NCI-H226 (cell line): ENCODE data around the gene FBXO31.

ENCODE experiments used
- DNase-seq: peaks from one replicate; pipeline ENCODE4 v3.0.0-alpha.2; 2015

Gene FBXO31

DNA sequence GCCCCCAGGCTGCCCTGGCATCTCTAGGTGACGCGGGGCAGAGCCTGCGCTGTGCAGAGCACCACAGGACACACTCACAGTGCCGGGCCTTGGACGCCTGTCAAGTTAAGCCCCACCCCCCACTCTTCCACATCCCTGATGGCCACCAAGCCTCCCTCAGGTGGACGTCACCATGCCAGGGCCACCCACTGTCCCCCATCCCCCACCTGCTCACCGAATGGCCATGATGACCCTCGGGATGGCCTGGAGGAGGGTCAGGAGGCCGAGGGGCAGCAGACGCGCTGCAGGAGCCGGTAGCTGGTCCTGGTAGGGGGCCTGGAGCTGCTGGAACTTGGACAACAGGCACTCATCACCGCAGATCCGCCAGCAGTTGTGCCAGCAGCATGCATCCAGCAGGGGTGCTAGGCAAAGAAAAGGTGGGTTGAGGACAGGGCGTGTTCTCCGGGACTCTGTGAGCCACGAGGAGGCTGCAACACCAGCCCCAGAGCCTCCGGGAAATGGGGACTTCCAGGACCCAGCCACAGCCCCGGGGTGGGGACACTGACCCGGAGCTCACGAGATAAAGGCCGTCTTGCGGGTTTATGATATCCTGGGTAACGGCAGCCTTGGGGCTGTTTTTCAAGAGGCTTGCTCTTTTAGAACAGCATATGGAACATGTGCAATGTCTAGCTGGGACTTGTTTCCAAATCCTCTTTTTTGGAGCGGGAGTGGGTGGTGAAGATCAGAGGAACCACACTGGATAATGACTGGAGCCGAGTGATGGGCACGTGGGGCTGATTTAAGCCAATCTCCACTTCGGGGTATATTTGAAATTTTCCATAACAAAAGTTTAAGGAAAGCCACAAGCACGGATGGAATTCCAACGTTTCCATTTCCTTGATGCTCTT is 77.8 kb downstream of the FBXO31 start:
- DNase-seq, result no peak

DNA sequence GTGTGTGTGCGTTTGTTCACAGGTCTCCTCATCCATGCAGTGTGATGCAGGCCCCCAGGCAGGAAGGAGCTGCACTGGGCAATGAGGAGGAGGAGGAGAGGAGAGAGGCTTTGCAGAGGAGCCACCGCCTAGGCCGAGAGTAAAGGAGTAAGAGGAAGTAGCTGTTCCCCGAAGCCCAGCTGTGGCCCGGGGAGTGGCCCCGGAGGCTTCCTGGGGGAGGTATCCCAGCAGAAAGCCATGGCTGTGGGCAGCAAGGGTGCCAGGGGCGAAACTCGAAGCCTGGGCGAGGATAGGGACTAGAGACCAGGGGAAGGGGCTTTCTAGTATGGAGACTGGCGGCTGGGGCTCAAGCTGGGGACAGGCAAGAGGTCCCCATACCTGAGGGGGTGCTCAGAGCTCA is 78.6 kb downstream of the FBXO31 start:
- no peak for DNase-seq

DNA sequence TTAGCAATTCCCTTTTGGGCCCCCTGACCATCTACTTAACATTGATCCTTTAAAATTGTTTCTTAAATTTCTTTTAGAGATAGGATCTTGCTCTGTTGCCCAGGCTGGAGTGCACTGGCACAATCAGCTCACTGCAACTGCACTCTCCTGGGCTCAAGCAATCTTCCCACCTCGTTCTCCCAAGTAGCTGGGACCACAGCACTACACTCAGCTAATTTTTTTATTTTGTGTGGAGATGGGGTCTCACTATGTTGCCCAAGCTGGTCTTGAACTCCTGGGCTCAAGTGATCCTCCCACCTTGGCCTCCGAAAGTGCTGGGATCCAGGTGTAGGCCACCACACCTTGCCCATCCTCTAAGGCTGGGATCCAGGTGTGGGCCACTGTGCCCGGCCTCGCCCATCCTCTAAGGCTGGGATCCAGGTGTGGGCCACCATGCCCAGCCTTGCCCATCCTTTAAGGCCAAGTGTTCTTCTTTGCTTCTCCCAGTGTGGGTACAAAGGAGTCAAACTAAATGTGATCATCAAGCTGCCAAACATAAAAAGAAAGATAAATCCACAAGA is 79.5 kb downstream of the FBXO31 start:
- DNase-seq, result no peak

DNA sequence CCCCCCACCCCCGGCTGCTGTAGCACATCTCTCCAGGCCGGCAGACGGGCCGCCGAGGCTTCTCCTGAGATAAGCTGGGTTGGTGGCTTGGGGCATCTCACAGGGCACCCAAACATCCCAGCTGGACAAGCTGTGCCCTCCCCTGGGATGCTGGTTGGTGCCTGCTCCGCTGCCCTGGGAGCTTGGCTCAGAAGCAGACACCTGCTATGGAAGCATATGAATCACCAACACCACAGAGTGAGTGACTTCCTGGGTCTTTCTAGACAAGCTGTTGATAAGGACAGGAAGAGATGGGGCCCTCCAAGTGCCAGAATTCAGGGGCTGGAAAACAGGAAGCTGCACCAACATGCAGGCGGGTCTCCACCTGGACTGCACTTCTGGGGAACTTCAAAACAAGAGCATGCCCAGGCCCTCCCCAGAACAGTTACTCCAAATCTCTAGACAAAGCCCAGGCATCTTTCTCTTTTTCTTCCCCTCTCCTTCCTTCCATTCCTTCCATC is 80.1 kb downstream of the FBXO31 start:
- peak; percentile 44 for DNase-seq

DNA sequence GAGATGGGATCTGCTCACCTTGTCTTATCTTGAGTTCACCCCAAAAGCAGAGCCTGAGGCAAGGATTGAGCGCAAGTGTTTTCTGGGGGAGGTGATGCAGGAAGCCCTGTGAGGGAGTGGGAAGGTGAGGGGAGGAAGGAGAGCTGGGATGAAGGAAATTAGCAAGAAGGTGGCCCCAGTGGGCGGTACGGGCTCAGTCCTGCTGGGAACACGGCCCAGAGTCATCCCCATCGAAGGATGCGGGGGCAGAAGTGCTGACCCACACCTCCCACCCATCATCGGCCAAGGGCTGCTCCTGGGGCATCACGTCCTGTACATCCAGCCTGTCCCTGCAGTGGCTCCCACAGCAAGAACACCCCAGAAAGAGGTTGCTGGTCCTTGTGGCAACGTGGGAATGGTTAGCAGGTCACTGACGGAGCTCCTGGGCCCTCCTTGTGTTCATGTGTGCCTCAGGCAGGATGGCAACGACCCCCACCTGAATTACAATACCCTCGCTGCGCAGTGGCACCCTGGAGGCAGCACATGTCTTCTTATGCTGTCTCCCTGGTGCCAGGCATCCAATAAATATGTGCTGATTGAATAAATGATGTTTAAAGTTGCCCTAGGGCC is 84.6 kb downstream of the FBXO31 start:
- no peak for DNase-seq

DNA sequence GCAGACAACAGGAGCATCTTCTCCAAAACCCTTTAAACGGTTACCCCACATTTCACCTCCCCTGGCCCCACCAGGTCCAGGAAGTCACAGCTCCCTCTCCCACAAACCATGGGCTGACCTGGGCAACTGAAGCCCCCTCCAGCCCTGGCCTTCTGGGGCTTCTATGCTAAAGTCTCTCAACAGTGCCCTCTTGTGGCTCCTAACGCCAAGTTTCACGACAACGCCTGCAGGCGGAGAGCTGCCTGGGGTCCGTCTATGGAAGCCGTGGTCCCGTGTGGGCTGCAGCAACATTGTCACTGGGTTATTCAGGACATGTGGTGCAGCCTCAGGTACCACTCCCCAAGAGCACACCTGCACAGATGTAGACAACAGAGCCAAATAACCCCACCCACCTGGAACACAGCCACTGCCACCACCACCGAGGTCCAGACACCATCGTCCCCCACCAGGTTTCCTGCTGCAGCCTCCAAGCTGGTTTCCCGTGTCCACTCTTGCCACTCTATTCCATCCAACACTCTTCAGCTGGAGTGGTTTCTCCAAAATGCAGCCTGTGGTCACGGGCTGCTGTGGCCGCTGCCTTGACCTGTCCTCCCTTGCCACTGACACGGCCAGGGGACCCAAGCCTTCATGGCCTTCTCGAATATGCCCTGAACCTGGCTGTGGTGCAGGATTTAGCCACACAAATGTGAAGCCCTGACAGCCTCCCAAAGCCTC is 85.5 kb downstream of the FBXO31 start:
- no peak for DNase-seq

DNA sequence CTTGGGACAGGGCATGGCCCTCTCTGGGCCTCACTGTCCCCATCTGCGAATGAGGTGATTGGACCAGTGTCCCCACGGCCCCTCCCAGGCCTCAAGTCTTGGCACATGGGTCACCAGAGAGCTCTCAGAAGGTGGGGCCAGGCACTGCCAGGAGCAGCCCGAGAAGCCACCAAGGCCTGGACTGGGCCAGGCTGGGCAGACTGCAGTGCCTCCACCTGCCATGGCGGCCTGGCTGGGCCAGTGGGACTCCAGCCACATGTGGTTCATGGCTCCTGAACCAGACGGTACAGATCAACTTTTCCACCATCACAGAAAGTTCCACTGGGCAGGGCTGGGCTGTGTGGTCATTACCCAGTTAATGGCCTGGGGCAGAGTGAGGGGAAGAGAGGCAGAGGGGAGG is 86.2 kb downstream of the FBXO31 start:
- DNase-seq, result no peak

DNA sequence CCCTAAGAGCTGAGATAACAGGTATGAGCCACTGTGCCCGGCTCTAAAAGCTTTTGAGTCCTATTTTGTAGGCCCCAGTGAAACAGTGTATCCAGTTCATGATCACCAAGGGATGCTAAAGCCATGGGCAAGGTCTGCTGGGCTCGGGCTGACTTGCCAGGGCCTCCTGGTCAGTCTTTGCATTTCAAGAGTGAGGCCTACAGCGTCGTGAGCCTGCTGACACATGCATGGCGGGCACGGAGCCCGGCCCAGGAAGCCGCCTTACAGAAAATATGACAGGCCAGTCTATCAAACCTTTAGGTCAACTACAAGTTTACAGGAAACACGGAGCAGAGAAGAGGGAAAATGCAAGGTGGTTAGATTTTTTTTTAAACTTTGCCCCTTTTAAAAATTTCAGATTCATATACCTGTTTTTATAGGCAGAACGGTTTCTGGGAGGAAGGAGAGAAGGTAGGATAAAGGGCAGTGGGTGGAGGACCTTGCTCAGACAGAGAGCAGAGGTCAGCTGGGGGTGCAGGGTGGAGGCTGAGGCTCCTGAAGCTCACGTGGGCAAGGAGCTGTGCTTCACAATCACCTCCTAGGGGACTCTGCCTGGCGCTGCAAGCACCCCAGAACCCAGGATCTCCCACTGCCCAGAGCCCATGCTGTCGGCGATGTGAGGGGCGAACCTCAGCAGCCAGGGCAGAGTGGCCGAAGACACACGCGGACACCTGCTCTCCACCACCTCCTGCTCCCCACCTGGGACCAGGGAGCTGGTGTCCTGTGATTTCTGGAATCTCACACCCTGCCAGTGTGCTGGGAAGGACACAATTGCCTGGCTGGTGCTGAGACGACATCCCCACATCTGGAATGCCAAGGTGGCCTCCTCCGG is 87.7 kb downstream of the FBXO31 start:
- DNase-seq, result no peak

DNA sequence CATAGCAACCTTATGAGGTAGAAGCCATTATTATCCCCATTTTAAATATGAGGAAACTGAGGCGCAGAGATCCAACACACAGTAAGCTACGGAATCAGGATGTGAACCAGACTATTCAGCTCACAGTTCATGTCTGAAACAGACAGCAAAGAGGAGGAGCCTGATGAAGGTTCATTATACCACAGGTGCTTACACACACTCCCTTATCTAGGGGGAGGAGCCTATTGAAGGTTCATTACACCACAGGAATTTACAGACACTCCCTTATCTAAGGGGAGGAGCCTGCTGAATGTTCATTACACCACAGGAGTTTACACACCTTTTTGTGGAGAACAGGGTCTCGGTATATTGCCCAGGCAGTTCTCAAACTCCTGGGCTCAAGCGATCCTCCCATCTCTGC is 88.3 kb downstream of the FBXO31 start:
- peak; percentile 70 for DNase-seq

DNA sequence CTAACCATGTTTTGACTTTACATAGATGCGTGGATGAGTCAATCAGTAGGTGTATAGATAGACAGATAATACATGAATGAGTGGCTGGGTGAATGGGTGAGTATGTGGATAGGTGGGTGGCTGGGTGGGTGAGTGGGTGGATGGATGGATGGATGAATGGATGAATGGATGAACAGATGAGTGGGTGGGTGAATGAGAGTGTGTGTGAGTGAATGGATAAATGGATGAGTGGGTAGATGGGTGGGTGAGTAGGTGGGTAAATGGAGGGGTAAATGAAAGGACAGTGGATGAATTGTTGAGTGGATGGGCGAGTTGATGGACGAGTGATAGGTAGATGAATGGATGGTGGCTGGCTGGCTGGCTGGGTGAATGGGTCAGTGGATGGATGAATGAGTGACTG is 89.6 kb downstream of the FBXO31 start:
- no peak for DNase-seq

DNA sequence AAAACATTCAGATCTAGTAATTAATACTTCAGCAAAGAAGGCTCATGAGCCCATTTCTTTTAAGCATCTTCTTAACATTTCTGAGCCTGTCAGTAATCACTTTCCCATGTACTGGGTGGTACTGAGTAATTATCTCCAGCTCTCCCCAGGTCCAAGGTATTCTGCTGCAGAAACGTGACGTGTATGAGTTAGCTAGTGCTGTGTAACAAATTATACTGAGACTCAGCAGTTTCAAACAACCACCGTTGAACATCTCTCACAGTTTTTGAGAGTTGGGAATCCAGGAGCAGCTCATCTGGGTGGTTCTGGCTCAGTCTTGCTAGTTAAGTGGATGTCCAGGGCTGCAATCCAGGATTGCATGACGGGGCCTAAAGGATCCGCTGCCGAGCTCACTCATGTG is 91.6 kb downstream of the FBXO31 start:
- DNase-seq, result no peak

DNA sequence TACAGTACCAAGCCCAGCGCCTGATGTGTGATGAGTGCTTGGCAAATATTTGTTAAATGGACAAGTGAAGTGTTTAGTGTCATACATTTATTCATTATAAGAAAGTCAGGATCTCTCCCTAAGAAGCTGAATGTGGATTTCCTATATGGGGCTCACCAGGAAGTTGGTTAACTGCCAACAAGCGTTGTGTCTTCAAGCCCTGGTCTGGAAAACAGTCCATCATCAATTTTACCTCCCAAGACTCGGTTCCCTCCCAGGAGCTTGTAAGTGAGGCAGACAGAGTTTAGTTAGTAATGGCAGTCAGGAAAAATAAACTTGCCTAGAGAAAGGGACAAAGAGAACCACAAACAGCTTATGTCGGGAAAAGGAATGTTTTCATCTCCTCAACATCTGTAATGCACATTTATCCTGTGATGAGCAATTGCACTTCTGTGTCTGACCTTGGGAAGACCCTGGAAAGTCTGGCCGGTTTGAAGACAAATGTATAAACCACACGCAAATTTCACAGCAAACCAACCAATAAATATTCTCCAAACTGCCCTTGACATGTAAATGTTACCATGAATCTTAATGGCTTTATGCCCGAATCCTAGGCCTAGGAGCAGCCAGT is 94.7 kb downstream of the FBXO31 start:
- DNase-seq, result no peak

DNA sequence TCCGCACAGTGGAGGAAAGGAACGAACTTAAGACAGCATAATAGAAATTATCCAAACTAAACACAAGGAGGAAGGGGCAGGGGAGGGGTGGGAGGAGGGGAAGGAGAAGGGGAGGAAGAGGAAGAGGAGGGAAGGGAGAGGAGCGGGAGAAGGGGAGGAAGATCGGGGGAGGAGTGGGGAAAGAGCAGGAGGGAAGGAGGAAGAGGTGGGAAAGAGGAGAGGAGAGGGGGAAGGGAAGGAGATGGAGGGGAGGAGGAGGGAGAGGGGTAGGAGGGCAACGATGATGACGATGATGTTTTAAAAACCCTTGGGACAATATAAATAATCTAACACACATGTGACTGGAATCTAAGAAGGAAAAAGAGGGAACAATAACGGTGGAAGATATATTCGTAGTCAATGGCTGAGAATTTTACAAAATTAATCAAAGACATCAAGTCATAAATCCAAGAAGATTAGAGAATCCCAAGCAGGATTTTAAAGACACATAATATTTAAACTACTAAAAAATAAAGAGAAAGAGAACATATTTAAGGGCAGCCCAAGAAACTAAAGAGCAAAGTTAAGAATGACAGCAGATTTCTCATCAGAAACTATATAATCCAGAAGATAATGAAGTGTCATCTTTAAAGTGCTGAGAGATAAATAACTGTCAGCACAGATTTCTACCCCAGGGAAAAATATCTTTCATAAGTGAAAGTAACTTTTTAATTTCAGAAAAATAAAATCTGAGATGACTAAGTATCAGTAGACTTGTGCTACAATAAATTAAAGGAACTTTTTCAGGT is 96.5 kb downstream of the FBXO31 start:
- no peak for DNase-seq

DNA sequence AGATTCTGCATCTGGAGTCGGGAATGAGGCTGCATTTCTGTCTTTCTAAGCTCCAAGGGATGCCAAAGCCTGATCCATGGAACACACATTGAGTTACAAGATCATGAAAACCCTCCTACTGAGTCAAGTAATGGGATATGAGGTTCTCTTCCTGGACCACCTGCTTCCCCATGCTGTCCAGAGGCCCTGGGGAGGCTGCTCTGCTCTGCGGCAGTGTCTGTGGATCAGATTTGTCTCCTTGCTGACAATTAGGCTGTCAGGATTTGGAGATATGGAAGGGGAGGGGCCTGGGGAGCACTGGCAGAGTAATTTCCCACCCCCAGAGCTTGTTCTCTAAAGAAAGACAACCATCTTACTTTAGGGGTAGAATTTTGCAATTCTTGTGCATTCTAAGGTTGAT is 99.4 kb downstream of the FBXO31 start:
- no peak for DNase-seq

DNA sequence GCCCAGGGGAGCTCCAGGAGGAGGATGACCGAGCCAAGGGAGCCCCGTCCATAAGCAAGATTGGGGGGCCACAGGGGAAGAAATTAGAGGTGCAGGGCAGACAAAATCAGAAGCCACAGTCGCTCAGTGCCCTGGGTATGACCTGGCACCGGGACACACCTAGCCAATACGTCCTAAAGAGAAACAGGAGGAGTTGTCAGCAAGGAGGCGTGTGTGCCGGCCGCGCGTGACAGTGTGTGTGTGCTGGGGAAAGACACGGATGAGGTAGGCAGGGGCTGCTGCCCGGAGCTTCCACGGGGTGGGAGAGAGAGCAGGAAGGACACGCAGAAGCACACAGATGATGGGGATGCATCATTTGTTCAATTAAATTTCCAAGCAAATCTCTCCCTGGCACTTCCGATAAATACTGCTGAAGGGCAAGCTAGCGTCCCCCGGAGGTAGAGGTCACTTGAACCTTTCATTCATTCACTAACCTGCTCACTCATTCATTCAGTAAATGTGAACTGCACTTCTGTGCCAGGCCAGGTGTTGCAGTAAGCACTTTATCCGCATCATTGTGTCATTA is 104.4 kb downstream of the FBXO31 start:
- DNase-seq, result no peak

DNA sequence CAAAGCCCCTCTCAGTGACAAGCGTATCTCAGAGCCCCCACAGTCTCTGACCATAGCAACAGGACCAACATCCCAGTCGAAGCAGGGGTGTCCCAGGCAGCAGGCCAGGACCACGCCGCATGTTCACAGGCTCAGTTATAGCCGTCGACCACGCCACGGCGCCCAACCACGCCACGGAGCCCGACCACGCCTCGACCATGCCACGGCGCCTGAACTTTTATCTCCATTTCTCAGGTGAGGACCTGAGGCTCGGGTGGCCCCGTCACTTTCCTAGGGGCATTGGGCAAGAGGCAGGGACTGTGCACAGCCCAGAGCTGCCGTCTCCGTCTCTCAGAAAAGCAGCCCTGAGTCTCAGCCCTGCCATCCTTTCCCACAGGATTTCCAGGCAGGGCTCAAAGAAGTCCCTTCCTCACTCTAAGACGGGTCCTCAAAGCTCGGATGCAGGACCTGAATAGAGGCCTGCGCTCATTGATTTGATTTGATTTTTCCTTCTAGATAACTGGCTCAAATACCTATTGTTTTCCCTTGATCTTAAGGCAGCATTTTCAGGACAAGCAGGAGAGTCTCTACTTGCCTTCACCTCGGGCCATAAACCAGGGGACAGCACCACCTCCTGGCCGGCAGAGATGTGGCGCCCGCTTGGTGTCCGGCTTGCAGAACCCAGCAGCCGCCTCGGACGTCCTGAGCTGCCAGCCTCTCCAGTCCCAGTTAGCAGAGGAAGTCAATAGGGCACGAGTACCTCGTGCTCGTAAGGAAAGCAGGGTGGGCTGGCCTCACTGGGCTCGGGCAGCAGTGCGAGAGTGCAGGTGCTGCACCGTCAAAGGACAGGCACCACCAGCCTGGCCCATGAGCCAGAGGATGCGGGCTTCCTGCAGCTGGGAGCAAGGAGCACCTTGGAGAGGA is 105.1 kb downstream of the FBXO31 start:
- DNase-seq, result peak; percentile 56
